LNCAP (cell line): ENCODE data around the gene CD22.

Source experiments
- CTCF ChIP-seq: fragments of 450-650 bp; IDR thresholded peaks from 2 replicates; pipeline ENCODE4 v1.5.1; 2017; ENCODE audit warnings: mild to moderate bottlenecking

CD22 gene

GRCh38 chr19:35363711-35364425 is 34.9 kb downstream of the CD22 start:
- no peak for TF ChIP-seq CTCF

GRCh38 chr19:35365303-35365702 is 36.3 kb downstream of the CD22 start:
- no peak for TF ChIP-seq CTCF

GRCh38 chr19:35368378-35368777 is 39.4 kb downstream of the CD22 start:
- TF ChIP-seq CTCF: no peak

- no peak for TF ChIP-seq CTCF
Measured at GRCh38 chr19:35369522-35369921, 40.5 kb downstream of the CD22 start.

GRCh38 chr19:35370722-35371121 is 41.7 kb downstream of the CD22 start, which contains the start of gene GPR42:
Gene GPR42, plus strand, starts transcription at chr19:35371068. Its CDS starts 292 bp downstream, at chr19:35371360.
- no peak for TF ChIP-seq CTCF

- no peak for TF ChIP-seq CTCF
Measured at GRCh38 chr19:35373492-35373891, 44.5 kb downstream of the CD22 start.

GRCh38 chr19:35375505-35376307 is 46.7 kb downstream of the CD22 start:
- no peak for TF ChIP-seq CTCF
